ENCODE measurements around the gene ZNF800. TPM values are rescaled to one million over a fixed set of nuclear protein-coding genes. Genes with fewer than 3 reads are reported as not detected.

The ZNF800 gene
- total and polyA plus RNA-seq, 2 of the 8 experiments (the other 6 are each of a cell fraction or from before 2014, with no cell fraction given), result 1.0 to 6.5 TPM

DNA sequence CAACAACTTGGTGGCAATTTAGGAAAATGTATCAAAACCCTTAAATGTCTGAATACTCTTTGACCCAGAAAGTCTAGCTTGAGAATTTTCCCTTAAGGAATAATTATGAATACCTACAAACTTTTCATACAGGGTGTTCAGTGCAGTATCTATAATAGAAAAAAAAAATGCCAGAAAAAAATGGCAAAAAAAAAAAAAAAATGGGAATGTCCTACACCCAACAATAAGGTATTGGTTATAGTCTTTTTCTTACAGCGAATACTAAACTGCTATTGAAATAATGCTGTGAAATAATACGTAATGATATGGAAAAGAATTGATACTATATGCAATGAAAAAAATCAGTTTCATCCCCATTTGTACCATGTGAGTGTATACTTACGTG, 44.3 kb downstream of the ZNF800 start:
- DNase-seq (ENCODE audit: low read depth in 1 of 2, low spot score in 2 of 2), result no peak
- H3K27me3 ChIP-seq (replicated peaks in 1 of 4; ENCODE audit: control insufficient read depth in 3 of 4, extremely low read depth in 1 of 4, insufficient read depth in 3 of 4, low read length in 3 of 4), result peaks cover 7 to 26% (median 16%) of the 10 kb centered on the region in 4 experiments
- H3K23ac ChIP-seq (ENCODE audit: insufficient read length), result no peak overlapping the region
- no peaks in the 10 kb centered on the region for H3K79me1 ChIP-seq (ENCODE audit: low read depth, low read length)
- H2AFZ ChIP-seq (ENCODE audit: low read length), result no peak overlapping the region
- no peaks in the 10 kb centered on the region for H4K20me1 ChIP-seq (replicated peaks in 1 of 2; ENCODE audit: control insufficient read depth in 1 of 2, insufficient read depth in 2 of 2, low read length in 2 of 2)
- ChIA-PET POLR2A (ENCODE audit: partially characterized antibody) (no interaction called here), CTCF (ENCODE audit: partially characterized antibody) (interaction anchor here (0.5 to 2.8 kb wide), 25 partner anchors 9 to 562 kb away, joined by 3 to 15 read pairs (median 4); no protein-coding TSS in a partner anchor)
- no peak overlapping the region for H4K5ac ChIP-seq (ENCODE audit: insufficient read length, low read depth, low read length)
- peak overlapping the region; percentile 23 to 78 for H3K4me2 ChIP-seq (ENCODE audit: insufficient read depth in 1 of 2, low read depth in 2 of 2, low read length in 2 of 2)
- H3K56ac ChIP-seq (replicated peaks; ENCODE audit: insufficient read length, low read depth, low read length), result no peak overlapping the region
- H4K8ac ChIP-seq (ENCODE audit: extremely low read depth, insufficient read depth, low read length), result no peak overlapping the region
- H3K9me3 ChIP-seq (ENCODE audit: insufficient read depth in 2 of 2, low read depth in 1 of 2, low read length in 1 of 2), result no peaks in the 10 kb centered on the region
- H3K27ac ChIP-seq (ENCODE audit: low read depth, low read length), result no peak overlapping the region
- no peak overlapping the region for H4K91ac ChIP-seq (replicated peaks; ENCODE audit: insufficient read length, low read length)
- no peak overlapping the region for H2AK5ac ChIP-seq (ENCODE audit: low read depth, low read length)
- no peak overlapping the region for H2BK20ac ChIP-seq (ENCODE audit: low read length)
- H3K79me2 ChIP-seq (ENCODE audit: control insufficient read depth in 1 of 2, insufficient read depth in 2 of 2, low read length in 2 of 2), result no peaks in the 10 kb centered on the region
- no peak overlapping the region for H3K9ac ChIP-seq (replicated peaks in 1 of 4; ENCODE audit: extremely low read depth in 1 of 4, low read depth in 3 of 4, low read length in 3 of 4)
- 84% methylated on average over 3 of the region's 3 CpGs; no CpG with 5 or more reads in 1 of the 2 experiments for WGBS, 2 experiments (ENCODE audit: extremely low coverage in 1 of 2, insufficient coverage in 1 of 2, insufficient read length in 1 of 2, insufficient replicate concordance in 2 of 2, low coverage in 1 of 2, low lambda C conversion rate in 2 of 2, missing lambda C conversion rate in 1 of 2)
- no peak overlapping the region for H2BK5ac ChIP-seq (ENCODE audit: low read depth, low read length)
- H2BK12ac ChIP-seq (ENCODE audit: low read depth, low read length), result no peak overlapping the region
- no peaks in the 10 kb centered on the region for H3K36me3 ChIP-seq (ENCODE audit: control insufficient read depth in 2 of 4, insufficient read depth in 4 of 4, low read length in 3 of 4)
- no peak overlapping the region for H2BK120ac ChIP-seq (replicated peaks; ENCODE audit: low read depth, low read length)
- H3K23me2 ChIP-seq (ENCODE audit: low read depth, low read length), result no peaks in the 10 kb centered on the region
- no peak overlapping the region for H3K14ac ChIP-seq (ENCODE audit: insufficient read length)
- no peak overlapping the region for H2BK15ac ChIP-seq (ENCODE audit: low read length)
- H3K18ac ChIP-seq (ENCODE audit: extremely low read depth, low read length), result no peak overlapping the region
- peaks cover 0 to 2% (median under 1%) of the 10 kb centered on the region in 4 experiments; a peak in 1 of 7 replicates for H3K4me1 ChIP-seq (replicated peaks in 1 of 4; ENCODE audit: control insufficient read depth in 3 of 4, insufficient read depth in 4 of 4, low read length in 3 of 4)
- no peak overlapping the region for H3K4ac ChIP-seq (replicated peaks; ENCODE audit: insufficient read length, low read depth, low read length)
- no peak for FAIRE-seq
- H3K4me3 ChIP-seq (ENCODE audit: extremely low read depth in 1 of 4, insufficient read depth in 2 of 4, low read depth in 3 of 4, low read length in 4 of 4), result peak overlapping the region; percentile 5 to 54 (median 39); a peak in 5 of 8 replicates
- TF ChIP-seq CEBPB (IDR thresholded peaks at IDR 0.05; ENCODE audit: low read depth, low read length), result no peak
- no peak for TF ChIP-seq NRF1 (IDR thresholded peaks at IDR 0.05; ENCODE audit: low read depth, low read length)
